ENCODE results near the gene TMEM98. TPM values are rescaled to one million over a fixed set of nuclear protein-coding genes. Genes with fewer than 3 reads are reported as not detected.
"Not testable (repeated sequence)": the region's sequence is repeated elsewhere in the genome, so short reads cannot be mapped to it uniquely, and the experiment has no call there.

TMEM98 gene
- total RNA-seq, 2 donors from 2014 or later = 0.59 to 0.76 TPM

DNA sequence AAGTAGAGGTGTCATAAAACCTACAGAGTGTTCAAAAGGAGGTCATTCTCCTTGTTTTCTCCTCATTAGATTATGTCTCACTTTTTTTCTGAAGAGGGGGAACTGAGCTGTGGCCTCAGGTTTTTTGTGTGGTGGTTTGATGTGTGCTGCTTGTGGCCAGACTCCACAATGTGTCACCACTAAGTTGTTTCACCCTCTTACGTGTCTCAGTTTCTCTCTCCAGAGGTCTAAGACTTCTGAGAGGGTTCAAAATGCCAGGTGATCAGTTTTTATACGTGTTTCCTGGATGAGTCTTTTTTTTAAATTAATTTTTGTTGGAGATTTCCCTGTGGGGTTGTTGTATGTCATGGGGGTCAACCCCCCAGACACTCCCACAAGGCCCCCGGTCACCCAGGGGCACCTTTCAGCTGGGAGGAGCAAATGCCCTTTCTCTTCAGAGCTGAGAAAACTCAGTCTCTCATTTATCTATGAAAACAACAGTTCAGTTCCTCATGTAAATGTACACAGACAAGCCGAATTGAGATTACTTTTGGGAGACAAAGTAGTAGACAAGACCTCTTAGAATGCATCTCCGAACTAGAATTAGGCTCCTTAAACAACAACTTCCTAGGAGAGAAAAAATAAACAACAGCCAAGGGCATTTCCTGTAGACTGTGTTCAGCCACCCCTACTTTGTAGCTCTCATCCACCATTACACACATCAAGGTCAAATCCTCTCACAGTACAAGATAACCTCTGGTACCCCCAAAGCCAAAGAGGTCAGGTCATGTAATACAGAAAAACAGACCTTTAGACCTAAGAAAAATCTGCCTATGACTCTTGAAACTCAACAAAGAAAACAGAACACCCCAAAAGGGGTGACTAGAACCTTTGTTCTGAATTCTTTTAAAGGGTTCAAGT lies 23.9 kb upstream of the TMEM98 start:
- peak overlapping the region in 1 of 2 donors; percentile 56 for H3K27ac Mint-ChIP-seq
- DNase-seq (ENCODE audit: low spot score) (no peak), ATAC-seq (peak in 1 of 2 donors; percentile 86)
- H3K9me3 Mint-ChIP-seq = no peaks in the 10 kb centered on the region
- peak overlapping the region; percentile 14 for H3K4me3 Mint-ChIP-seq
- peaks cover 16 to 18% of the 10 kb centered on the region in 2 donors for H3K27me3 Mint-ChIP-seq
- H3K36me3 Mint-ChIP-seq = no peaks in the 10 kb centered on the region
- H3K4me1 Mint-ChIP-seq (ENCODE audit: low read depth in 2 of 2) = peaks cover 3 to 18% of the 10 kb centered on the region in 2 donors

DNA sequence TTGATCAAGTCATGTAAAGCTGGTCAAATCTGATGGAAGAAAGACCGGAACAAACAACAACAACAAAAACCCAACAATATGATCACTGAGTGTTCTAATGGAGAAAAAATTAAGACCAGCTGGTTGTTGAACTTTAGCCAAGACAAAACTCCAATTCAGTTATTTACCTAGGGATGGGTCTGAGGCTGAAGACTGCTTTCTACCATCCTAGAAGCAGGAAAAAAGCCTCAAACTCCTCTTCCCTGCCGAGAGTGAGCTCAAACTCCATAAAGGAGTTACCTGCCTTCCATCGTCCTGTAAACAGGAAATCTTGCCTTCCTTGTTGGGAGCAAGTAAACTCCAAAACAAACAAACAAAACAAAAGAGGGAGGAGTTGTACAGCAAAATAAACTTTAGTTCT lies 23.1 kb upstream of the TMEM98 start:
- DNase-seq (ENCODE audit: low spot score) (no peak), ATAC-seq (no peak)
- H3K27me3 Mint-ChIP-seq = peaks cover 16 to 23% of the 10 kb centered on the region in 2 donors
- no peaks in the 10 kb centered on the region for H3K36me3 Mint-ChIP-seq
- no peaks in the 10 kb centered on the region for H3K9me3 Mint-ChIP-seq
- H3K4me1 Mint-ChIP-seq (ENCODE audit: low read depth in 2 of 2) = peaks cover 3 to 18% of the 10 kb centered on the region in 2 donors
- H3K27ac Mint-ChIP-seq = no peak overlapping the region
- H3K4me3 Mint-ChIP-seq = no peak overlapping the region

DNA sequence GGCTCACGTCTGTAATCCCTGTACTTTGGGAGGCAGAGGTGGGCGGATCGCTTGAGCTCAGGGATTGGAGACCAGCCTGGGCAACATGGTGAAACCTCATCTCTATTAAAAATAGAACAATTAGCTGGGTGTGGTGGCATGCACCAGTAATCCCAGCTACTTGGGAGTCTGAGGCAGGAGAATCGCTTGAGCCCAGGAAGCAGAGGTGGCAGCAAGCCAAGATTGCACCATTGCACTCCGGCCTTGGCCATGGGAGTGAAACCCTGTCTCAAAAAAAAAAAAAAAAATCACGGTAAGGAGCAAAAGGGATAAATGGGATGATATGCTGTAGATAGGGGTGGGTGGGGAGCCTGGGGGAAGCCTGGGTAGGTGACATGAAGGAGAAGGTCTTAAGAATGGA lies 20.4 kb upstream of the TMEM98 start:
- Mint-ChIP-seq H3K4me1 (ENCODE audit: low read depth in 2 of 2) (peaks cover 3 to 18% of the 10 kb centered on the region in 2 donors), H3K9me3 (no peaks in the 10 kb centered on the region), H3K27me3 (peaks cover 16 to 22% of the 10 kb centered on the region in 2 donors), H3K27ac (peak overlapping the region in 1 of 2 donors; percentile 45), H3K36me3 (no peaks in the 10 kb centered on the region), H3K4me3 (no peak overlapping the region)
- no peak for ATAC-seq
- DNase-seq (ENCODE audit: low spot score) = no peak

DNA sequence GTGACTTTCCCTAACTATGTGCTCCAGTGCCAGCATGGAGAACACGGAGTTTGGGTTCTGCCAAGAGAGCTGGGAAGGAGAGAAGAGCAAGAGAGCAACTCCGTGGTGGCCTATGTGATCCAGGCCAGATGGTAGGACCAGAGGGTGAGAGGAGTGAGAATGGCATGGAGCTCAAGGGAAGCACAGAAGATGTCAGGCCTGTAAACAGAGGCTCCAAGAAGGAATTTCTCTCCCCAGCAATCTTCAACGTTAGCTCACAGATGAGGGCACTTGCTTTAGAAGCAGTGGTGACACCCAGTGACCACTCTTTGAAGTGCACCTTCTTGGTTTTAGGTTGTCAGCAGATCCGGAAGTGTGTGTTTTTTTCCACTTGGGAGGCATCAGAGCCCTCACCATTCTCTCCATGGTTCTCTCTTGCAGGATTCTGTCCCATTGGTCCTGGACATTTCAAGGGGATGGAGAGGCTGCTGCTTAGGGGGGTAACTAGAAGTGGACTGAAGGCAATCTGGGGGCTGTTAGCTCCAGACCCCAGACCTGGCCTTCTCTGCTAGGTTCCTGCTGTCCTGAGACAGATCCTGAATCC lies 18.1 kb upstream of the TMEM98 start:
- Mint-ChIP-seq H3K9me3 (no peaks in the 10 kb centered on the region), H3K4me1 (ENCODE audit: low read depth in 2 of 2) (peaks cover 9 to 20% of the 10 kb centered on the region in 2 donors), H3K36me3 (no peaks in the 10 kb centered on the region), H3K4me3 (no peak overlapping the region), H3K27ac (peak overlapping the region in 1 of 2 donors; percentile 62), H3K27me3 (peaks cover 14 to 26% of the 10 kb centered on the region in 2 donors)
- ATAC-seq (peak; percentile 60 to 78), DNase-seq (ENCODE audit: low spot score) (peak; percentile 74)

GRCh38 chr17:32910769-32911168 lies 17.2 kb upstream of the TMEM98 start:
- Mint-ChIP-seq H3K36me3 (no peaks in the 10 kb centered on the region), H3K27ac (no peak overlapping the region)
- DNase-seq (ENCODE audit: low spot score) = no peak

DNA sequence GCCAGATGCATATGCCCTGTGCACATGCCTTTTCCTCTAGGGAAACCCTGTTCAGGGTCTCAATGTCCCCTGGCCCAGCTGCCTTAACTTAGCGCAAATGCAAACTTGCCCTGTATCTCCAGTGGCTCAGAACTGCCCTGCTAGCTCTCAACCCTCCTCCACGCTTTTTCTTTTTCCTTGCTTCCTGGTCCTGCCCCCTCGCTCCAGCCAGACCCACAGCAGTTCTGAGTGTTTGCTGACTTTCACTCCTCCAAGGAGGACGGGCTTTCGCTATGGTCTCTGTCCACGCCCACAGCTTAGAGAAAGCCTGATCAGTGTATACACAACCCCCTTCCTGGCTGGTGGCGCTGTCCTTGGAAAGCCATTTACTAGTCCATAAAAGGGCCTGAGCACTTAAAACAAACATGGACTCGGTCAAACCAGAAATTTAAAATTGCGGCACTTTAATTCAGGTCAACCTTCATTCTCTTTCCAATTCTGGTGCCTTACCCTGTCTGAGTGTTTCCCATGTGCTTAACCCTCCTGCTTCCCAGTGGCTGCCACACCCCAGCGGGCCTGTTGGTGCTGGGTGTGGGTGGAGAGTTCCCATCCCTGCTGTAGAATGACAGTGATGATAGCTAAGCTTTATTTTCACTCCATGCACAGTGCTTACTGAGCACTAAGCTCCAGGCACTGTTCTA lies 15.6 kb upstream of the TMEM98 start:
- Mint-ChIP-seq H3K9me3 (no peaks in the 10 kb centered on the region), H3K4me1 (ENCODE audit: low read depth in 2 of 2) (peaks cover 24 to 35% of the 10 kb centered on the region in 2 donors)
- DNase-seq (ENCODE audit: low spot score) = no peak

More at GRCh38 chr17:32910769-32911168, 17.2 kb upstream of the TMEM98 start:
- peaks cover 5 to 22% of the 10 kb centered on the region in 2 donors for H3K27me3 Mint-ChIP-seq
- H3K4me1 Mint-ChIP-seq (ENCODE audit: low read depth in 2 of 2) = peaks cover 16 to 24% of the 10 kb centered on the region in 2 donors
- no peak for ATAC-seq
- H3K9me3 Mint-ChIP-seq = no peaks in the 10 kb centered on the region
- no peak overlapping the region for H3K4me3 Mint-ChIP-seq

DNA sequence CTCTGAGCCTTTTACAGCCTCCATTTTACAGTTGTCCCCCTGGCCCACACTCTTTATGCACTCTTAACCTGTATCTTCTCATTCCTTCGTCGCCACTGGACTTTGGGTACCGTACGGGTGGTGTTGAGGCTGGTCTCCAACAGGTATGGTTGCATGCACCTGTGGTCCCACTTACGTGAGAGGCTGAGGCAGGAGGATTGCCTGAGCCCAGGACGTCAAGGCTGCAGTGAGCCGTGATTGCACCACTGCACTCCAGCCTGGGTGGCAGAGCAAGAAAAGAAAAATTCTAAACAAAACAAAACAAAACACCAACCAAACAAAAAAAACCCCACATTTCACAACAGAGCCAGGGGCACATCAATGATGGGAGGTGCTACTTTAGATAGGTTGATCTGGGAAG lies 14.4 kb upstream of the TMEM98 start:
- ATAC-seq (no peak), DNase-seq (ENCODE audit: low spot score) (no peak)
- no peaks in the 10 kb centered on the region for H3K36me3 Mint-ChIP-seq
- peaks cover 30 to 43% of the 10 kb centered on the region in 2 donors for H3K4me1 Mint-ChIP-seq (ENCODE audit: low read depth in 2 of 2)
- H3K27ac Mint-ChIP-seq = peak overlapping the region in 1 of 2 donors; percentile 65
- H3K27me3 Mint-ChIP-seq = peaks cover 2 to 24% of the 10 kb centered on the region in 2 donors
- H3K9me3 Mint-ChIP-seq = no peaks in the 10 kb centered on the region
- H3K4me3 Mint-ChIP-seq = peak overlapping the region; percentile 70

More for the DNA sequence above, 15.6 kb upstream of the TMEM98 start:
- Mint-ChIP-seq H3K36me3 (no peaks in the 10 kb centered on the region), H3K27ac (no peak overlapping the region), H3K4me3 (no peak overlapping the region), H3K27me3 (peaks cover 5 to 24% of the 10 kb centered on the region in 2 donors)
- ATAC-seq = no peak

- H3K4me1 Mint-ChIP-seq (ENCODE audit: low read depth in 2 of 2) = peaks cover 30 to 43% of the 10 kb centered on the region in 2 donors
- ATAC-seq (peak; percentile 57 to 84), DNase-seq (ENCODE audit: low spot score) (no peak)
- peak overlapping the region; percentile 70 for H3K4me3 Mint-ChIP-seq
- H3K27ac Mint-ChIP-seq = peak overlapping the region; percentile 19 to 65
- H3K36me3 Mint-ChIP-seq = no peaks in the 10 kb centered on the region
- peaks cover 0 to 23% of the 10 kb centered on the region in 2 donors for H3K27me3 Mint-ChIP-seq
- no peaks in the 10 kb centered on the region for H3K9me3 Mint-ChIP-seq
Observed at GRCh38 chr17:32914181-32914580, 13.8 kb upstream of the TMEM98 start.

- no peak for ATAC-seq
- peak overlapping the region; percentile 70 for H3K4me3 Mint-ChIP-seq
- H3K27ac Mint-ChIP-seq = peak overlapping the region in 1 of 2 donors; percentile 65
- no peaks in the 10 kb centered on the region for H3K36me3 Mint-ChIP-seq
- H3K9me3 Mint-ChIP-seq = no peaks in the 10 kb centered on the region
- peaks cover 30 to 43% of the 10 kb centered on the region in 2 donors for H3K4me1 Mint-ChIP-seq (ENCODE audit: low read depth in 2 of 2)
- no peak for DNase-seq (ENCODE audit: low spot score)
- peaks cover 0 to 18% of the 10 kb centered on the region in 2 donors for H3K27me3 Mint-ChIP-seq
Observed at GRCh38 chr17:32915245-32915644, 12.7 kb upstream of the TMEM98 start.

- peaks cover 0 to 18% of the 10 kb centered on the region in 2 donors for H3K27me3 Mint-ChIP-seq
- peaks cover 30 to 43% of the 10 kb centered on the region in 2 donors for H3K4me1 Mint-ChIP-seq (ENCODE audit: low read depth in 2 of 2)
- H3K27ac Mint-ChIP-seq = no peak overlapping the region
- H3K9me3 Mint-ChIP-seq = no peaks in the 10 kb centered on the region
- peak overlapping the region; percentile 70 for H3K4me3 Mint-ChIP-seq
- H3K36me3 Mint-ChIP-seq = no peaks in the 10 kb centered on the region
- ATAC-seq (no peak), DNase-seq (ENCODE audit: low spot score) (no peak)
Observed at GRCh38 chr17:32916134-32916533, 11.8 kb upstream of the TMEM98 start.

GRCh38 chr17:32917081-32917480 lies 10.9 kb upstream of the TMEM98 start:
- H3K36me3 Mint-ChIP-seq = no peaks in the 10 kb centered on the region
- peak in 1 of 2 donors; percentile 63 for ATAC-seq
- no peak for DNase-seq (ENCODE audit: low spot score)

GRCh38 chr17:32917842-32918241 lies 10.1 kb upstream of the TMEM98 start:
- Mint-ChIP-seq H3K27ac (peak overlapping the region in 1 of 2 donors; percentile 17), H3K9me3 (no peaks in the 10 kb centered on the region), H3K4me3 (peak overlapping the region; percentile 38), H3K27me3 (peaks cover 0 to 16% of the 10 kb centered on the region in 2 donors), H3K4me1 (ENCODE audit: low read depth in 2 of 2) (peaks cover 30 to 43% of the 10 kb centered on the region in 2 donors), H3K36me3 (no peaks in the 10 kb centered on the region)
- ATAC-seq (no peak), DNase-seq (ENCODE audit: low spot score) (no peak)

More at GRCh38 chr17:32917081-32917480, 10.9 kb upstream of the TMEM98 start:
- Mint-ChIP-seq H3K9me3 (no peaks in the 10 kb centered on the region), H3K4me1 (ENCODE audit: low read depth in 2 of 2) (peaks cover 30 to 43% of the 10 kb centered on the region in 2 donors), H3K27ac (no peak overlapping the region), H3K27me3 (peaks cover 0 to 18% of the 10 kb centered on the region in 2 donors), H3K4me3 (peak overlapping the region; percentile 70)

DNA sequence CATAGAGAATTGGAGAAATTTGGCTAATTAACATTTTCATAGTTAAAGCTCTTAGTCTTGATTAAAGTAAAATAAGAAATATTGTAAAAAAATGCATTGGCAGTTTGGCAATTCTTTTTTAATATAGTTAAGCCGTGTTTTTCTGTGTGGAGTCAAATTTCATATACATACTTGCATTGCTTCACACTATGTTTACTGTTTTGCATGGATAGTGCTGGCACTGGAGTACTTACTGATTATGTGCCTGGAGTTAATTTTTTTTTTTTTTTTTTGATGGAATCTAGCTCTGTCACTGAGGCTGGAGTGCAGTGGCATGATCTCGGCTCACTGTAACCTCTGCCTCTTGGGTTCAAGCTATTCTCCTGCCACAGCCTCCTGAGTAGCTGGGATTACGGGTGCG lies 8.1 kb upstream of the TMEM98 start:
- ATAC-seq = not testable (repeated sequence)

More for the DNA sequence above, 8.1 kb upstream of the TMEM98 start:
- H3K9me3 Mint-ChIP-seq; DNase-seq (ENCODE audit: low spot score); H3K4me3 Mint-ChIP-seq; H3K36me3 Mint-ChIP-seq; H3K27ac Mint-ChIP-seq: not testable (repeated sequence)
- Mint-ChIP-seq H3K4me1 (ENCODE audit: low read depth in 2 of 2) (peaks cover 21 to 27% of the 10 kb centered on the region in 2 donors), H3K27me3 (peaks cover 0 to 14% of the 10 kb centered on the region in 2 donors)

Data from natural killer cell treated with Interleukin-12 subunit alpha and Interleukin-12 subunit beta and Interleukin-15 and Interleukin-18, amount 100 ng/mL, for 72 hours (primary cell).